ENCODE measurements around the gene RAB29.

GRCh38 chr1:205822397-205822796 lies 47.1 kb upstream of the RAB29 start:
- no peak for TF ChIP-seq CTCF (IDR thresholded peaks at IDR 0.05)
- no peak for TF ChIP-seq POLR2A (IDR thresholded peaks at IDR 0.05)
